GM12891 (cell line): ENCODE results near the gene SPIN1. TPM values are rescaled to one million over a fixed set of nuclear protein-coding genes. Genes with fewer than 3 reads are reported as not detected.
"Not testable (repeated sequence)": the region's sequence is repeated elsewhere in the genome, so short reads cannot be mapped to it uniquely, and the experiment has no call there.

Source experiments
- DNase-seq: peaks from one replicate; pipeline ENCODE4 v3.0.0; 2011; ENCODE audit warnings: low spot score; ENCODE audit not compliant: insufficient read length
- FAIRE-seq: peaks from 2 replicates; lab custom pipeline; 2011; peaks lifted over from hg19 to GRCh38; lab: Jason Lieb, UNC
- PAX5 ChIP-seq: IDR thresholded peaks from 2 replicates; pipeline ENCODE4 v1.6.1; 2011; ENCODE audit warnings: low read length, moderate library complexity, mild to moderate bottlenecking; ENCODE audit not compliant: insufficient read depth, severe bottlenecking
- POLR2A ChIP-seq: IDR thresholded peaks from 2 replicates; pipeline ENCODE4 v1.6.1; 2011; ENCODE audit warnings: low read depth, low read length, control low read depth
- POLR2AphosphoS5 ChIP-seq: IDR thresholded peaks from 2 replicates; pipeline ENCODE4 v1.6.1; 2011; ENCODE audit warnings: low read depth, low read length, control low read depth
- POU2F2 ChIP-seq: IDR thresholded peaks from 2 replicates; pipeline ENCODE4 v1.6.1; 2011; ENCODE audit warnings: low read depth, mild to moderate bottlenecking, control low read depth, low read length, moderate library complexity
- SPI1 ChIP-seq: IDR thresholded peaks from 2 replicates; pipeline ENCODE4 v1.6.1; 2011; ENCODE audit warnings: low read depth, low read length, control low read depth
- TAF1 ChIP-seq: IDR thresholded peaks from 2 replicates; pipeline ENCODE4 v1.6.1; 2011; ENCODE audit warnings: low read depth, low read length, control low read depth
- polyA plus RNA-seq: library from polyadenylated mRNA; unstranded; fragments of >200 nt; gene quantifications from one replicate; pipeline ENCODE4 v1.2.1, GENCODE V29; 2012; ENCODE audit warnings: low read depth, missing spikeins, inconsistent platforms; ENCODE audit not compliant: missing spikeins

SPIN1 gene
- 5.6 TPM for polyA plus RNA-seq

- peak; percentile 90 for DNase-seq
- peak; percentile 94 for FAIRE-seq
- TF ChIP-seq POU2F2: no peak
- no peak for TF ChIP-seq TAF1
- TF ChIP-seq POLR2A: 0 out of 2 replicates have a peak, but pooled peaks have one; percentile 38
- TF ChIP-seq POLR2AphosphoS5: 0 out of 2 replicates have a peak, but pooled peaks have one; percentile 41
Observed at GRCh38 chr9:88388203-88388885, at the start of gene SPIN1. Gene SPIN1, plus strand, starts transcription at chr9:88388444. Its CDS starts 38,096 bp downstream, at chr9:88426540.

- TF ChIP-seq SPI1: no peak
- no peak for TF ChIP-seq PAX5
- no peak for TF ChIP-seq POLR2AphosphoS5
- TF ChIP-seq POLR2A: no peak
- TF ChIP-seq POU2F2: no peak
- TF ChIP-seq TAF1: no peak
- FAIRE-seq (no peak), DNase-seq (no peak)
Observed at GRCh38 chr9:88339317-88339716, 48.9 kb upstream of the SPIN1 start.

GRCh38 chr9:88342246-88342645 is 46.0 kb upstream of the SPIN1 start:
- no peak for TF ChIP-seq POU2F2
- TF ChIP-seq TAF1: no peak
- TF ChIP-seq SPI1: no peak
- no peak for TF ChIP-seq POLR2AphosphoS5
- TF ChIP-seq POLR2A: no peak
- TF ChIP-seq PAX5: no peak
- DNase-seq (no peak), FAIRE-seq (no peak)

GRCh38 chr9:88344013-88344412 is 44.2 kb upstream of the SPIN1 start:
- no peak for DNase-seq
- no peak for TF ChIP-seq POLR2AphosphoS5
- TF ChIP-seq PAX5: no peak
- no peak for TF ChIP-seq TAF1

DNA sequence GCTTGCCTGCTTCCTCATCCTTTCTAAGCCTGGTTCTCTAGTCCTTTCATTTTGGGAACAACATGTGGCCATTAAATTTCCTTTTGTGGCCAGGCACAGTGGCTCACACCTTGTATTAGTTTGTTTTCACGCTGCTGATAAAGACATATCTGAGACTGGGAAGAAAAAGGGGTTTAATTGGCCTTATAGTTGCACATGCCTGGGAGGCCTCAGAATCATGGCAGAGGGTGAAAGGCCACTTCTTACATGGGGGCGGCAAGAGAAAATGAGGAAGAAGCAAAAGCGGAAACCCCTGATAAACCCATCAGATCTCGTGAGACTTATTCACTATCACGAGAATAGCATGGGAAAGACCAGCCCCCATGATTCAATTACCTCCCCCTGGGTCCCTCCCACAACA is 37.9 kb upstream of the SPIN1 start:
- FAIRE-seq, DNase-seq: not testable (repeated sequence)

More at GRCh38 chr9:88344013-88344412, 44.2 kb upstream of the SPIN1 start:
- FAIRE-seq: no peak

DNA sequence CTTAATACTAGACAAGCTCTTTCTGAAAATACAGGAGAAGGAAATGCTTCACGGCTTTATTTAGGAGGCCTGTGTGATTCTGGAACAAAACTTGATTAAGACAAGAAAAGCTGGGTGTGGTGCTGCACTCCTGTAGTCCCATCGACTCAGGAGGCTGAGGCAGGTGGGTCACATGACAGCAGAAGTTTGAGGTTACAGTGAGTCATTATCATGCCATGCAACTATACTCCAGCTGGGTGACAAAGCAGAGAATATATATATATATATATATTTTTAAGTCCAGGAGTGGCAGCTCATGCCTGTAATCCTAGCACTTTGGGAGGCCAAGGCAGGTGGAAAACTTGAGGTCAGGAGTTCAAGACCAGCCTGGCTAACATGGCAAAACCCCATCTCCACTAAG is 33.1 kb upstream of the SPIN1 start:
- FAIRE-seq (no peak), DNase-seq (no peak)
- no peak for TF ChIP-seq TAF1
- TF ChIP-seq SPI1: no peak
- no peak for TF ChIP-seq POLR2AphosphoS5
- no peak for TF ChIP-seq PAX5
- no peak for TF ChIP-seq POLR2A
- TF ChIP-seq POU2F2: no peak

GRCh38 chr9:88357250-88357649 is 31.0 kb upstream of the SPIN1 start:
- not testable (repeated sequence) for DNase-seq, FAIRE-seq

DNA sequence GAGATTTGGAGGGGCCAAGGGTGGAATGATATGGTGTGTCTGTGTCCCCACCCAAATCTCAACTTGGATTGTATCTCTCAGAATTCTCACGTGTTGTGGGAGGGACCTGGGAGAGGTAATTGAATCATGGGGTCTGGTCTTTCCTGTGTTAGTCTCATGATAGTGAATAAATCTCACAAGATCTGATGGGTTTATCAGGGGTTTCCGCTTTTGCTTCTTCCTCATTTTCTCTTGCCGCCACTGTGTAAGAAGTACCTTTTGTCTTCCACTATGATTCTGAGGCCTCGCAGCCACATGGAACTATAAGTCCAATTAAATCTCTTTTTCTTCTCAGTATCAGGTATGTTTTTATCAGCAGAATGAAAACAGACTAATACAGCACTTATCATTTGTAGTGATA is 29.5 kb upstream of the SPIN1 start:
- FAIRE-seq: no peak
- DNase-seq: no peak

GRCh38 chr9:88359974-88360373 is 28.3 kb upstream of the SPIN1 start:
- FAIRE-seq (no peak), DNase-seq (no peak)
- TF ChIP-seq SPI1 (no peak), POLR2A (no peak), POU2F2 (no peak), POLR2AphosphoS5 (no peak), PAX5 (no peak)

More for the DNA sequence above, 29.5 kb upstream of the SPIN1 start:
- no peak for TF ChIP-seq POU2F2
- TF ChIP-seq SPI1: no peak
- no peak for TF ChIP-seq TAF1
- TF ChIP-seq POLR2A: no peak

DNA sequence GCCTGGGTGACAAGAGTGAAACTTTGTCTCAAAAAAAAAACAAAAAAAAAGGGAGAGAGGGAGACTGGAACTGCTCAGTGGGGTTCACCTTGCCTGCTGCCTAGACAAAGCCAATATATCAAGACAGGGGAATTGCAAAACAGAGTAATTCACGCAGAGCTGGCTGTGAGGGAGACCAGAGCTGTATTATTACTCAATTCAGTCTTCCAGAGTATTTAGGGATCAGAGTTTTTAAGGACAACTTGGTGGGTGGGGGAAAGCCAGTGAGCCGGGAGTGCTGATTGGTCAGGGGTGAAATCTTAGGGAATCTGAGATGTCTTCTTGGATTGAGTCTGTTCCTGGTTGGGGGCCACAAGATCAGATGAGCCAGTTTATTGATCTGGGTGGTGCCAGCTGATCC is 25.6 kb upstream of the SPIN1 start:
- FAIRE-seq (no peak), DNase-seq (no peak)
- no peak for TF ChIP-seq TAF1
- TF ChIP-seq POLR2A: no peak
- TF ChIP-seq POLR2AphosphoS5: no peak
- TF ChIP-seq PAX5: no peak
- TF ChIP-seq POU2F2: no peak
- TF ChIP-seq SPI1: no peak

- FAIRE-seq (no peak), DNase-seq (no peak)
- TF ChIP-seq POU2F2 (no peak), PAX5 (no peak), POLR2AphosphoS5 (no peak), TAF1 (no peak)
Observed at GRCh38 chr9:88363661-88364060, 24.6 kb upstream of the SPIN1 start.
